ENCODE measurements around the gene ACACA.

Gene ACACA

GRCh38 chr17:37197336-37197735 is 209.3 kb downstream of the ACACA start:
- Histone ChIP-seq H3K4me3 (ENCODE audit: severe bottlenecking) (no peak overlapping the region), H3K27me3 (ENCODE audit: insufficient read depth, poor library complexity, severe bottlenecking) (no peaks in the 10 kb centered on the region), H3K4me1 (ENCODE audit: insufficient read depth, poor library complexity, severe bottlenecking) (no peaks in the 10 kb centered on the region), H3K27ac (ENCODE audit: poor library complexity, severe bottlenecking) (no peak overlapping the region), H3K9me3 (ENCODE audit: severe bottlenecking) (no peaks in the 10 kb centered on the region), H3K36me3 (ENCODE audit: low read depth) (peaks cover 74% of the 10 kb centered on the region)
- DNase-seq (ENCODE audit: low spot score) (no peak), ATAC-seq (ENCODE audit: low read depth) (no peak)
- no peak for TF ChIP-seq CTCF (IDR thresholded peaks at IDR 0.05; ENCODE audit: poor library complexity, severe bottlenecking)

GRCh38 chr17:37194208-37194607 is 212.4 kb downstream of the ACACA start:
- H3K4me1 ChIP-seq (ENCODE audit: insufficient read depth, poor library complexity, severe bottlenecking), result no peaks in the 10 kb centered on the region
- H3K27me3 ChIP-seq (ENCODE audit: insufficient read depth, poor library complexity, severe bottlenecking), result no peaks in the 10 kb centered on the region
- H3K9me3 ChIP-seq (ENCODE audit: severe bottlenecking), result no peaks in the 10 kb centered on the region
- ATAC-seq (ENCODE audit: low read depth) (no peak), DNase-seq (ENCODE audit: low spot score) (no peak)
- TF ChIP-seq CTCF (IDR thresholded peaks at IDR 0.05; ENCODE audit: poor library complexity, severe bottlenecking), result no peak
- no peak overlapping the region for H3K27ac ChIP-seq (ENCODE audit: poor library complexity, severe bottlenecking)
- H3K4me3 ChIP-seq (ENCODE audit: severe bottlenecking), result no peak overlapping the region
- H3K36me3 ChIP-seq (ENCODE audit: low read depth), result peaks cover 72% of the 10 kb centered on the region

GRCh38 chr17:37191219-37191618 is 215.4 kb downstream of the ACACA start:
- Histone ChIP-seq H3K4me1 (ENCODE audit: insufficient read depth, poor library complexity, severe bottlenecking) (no peaks in the 10 kb centered on the region), H3K36me3 (ENCODE audit: low read depth) (peaks cover 95% of the 10 kb centered on the region), H3K9me3 (ENCODE audit: severe bottlenecking) (peaks cover 2% of the 10 kb centered on the region), H3K27me3 (ENCODE audit: insufficient read depth, poor library complexity, severe bottlenecking) (no peaks in the 10 kb centered on the region), H3K27ac (ENCODE audit: poor library complexity, severe bottlenecking) (no peak overlapping the region), H3K4me3 (ENCODE audit: severe bottlenecking) (no peak overlapping the region)
- TF ChIP-seq CTCF (IDR thresholded peaks at IDR 0.05; ENCODE audit: poor library complexity, severe bottlenecking), result no peak
- no peak for DNase-seq (ENCODE audit: low spot score)
- no peak for ATAC-seq (ENCODE audit: low read depth)

GRCh38 chr17:37190493-37190892 is 216.1 kb downstream of the ACACA start:
- DNase-seq (ENCODE audit: low spot score), result no peak

More at GRCh38 chr17:37190493-37190892, 216.1 kb downstream of the ACACA start:
- Histone ChIP-seq H3K4me1 (ENCODE audit: insufficient read depth, poor library complexity, severe bottlenecking) (no peaks in the 10 kb centered on the region), H3K27me3 (ENCODE audit: insufficient read depth, poor library complexity, severe bottlenecking) (no peaks in the 10 kb centered on the region), H3K4me3 (ENCODE audit: severe bottlenecking) (no peak overlapping the region), H3K9me3 (ENCODE audit: severe bottlenecking) (peaks cover 2% of the 10 kb centered on the region), H3K27ac (ENCODE audit: poor library complexity, severe bottlenecking) (no peak overlapping the region), H3K36me3 (ENCODE audit: low read depth) (peaks cover 97% of the 10 kb centered on the region)
- TF ChIP-seq CTCF (IDR thresholded peaks at IDR 0.05; ENCODE audit: poor library complexity, severe bottlenecking), result no peak
- no peak for ATAC-seq (ENCODE audit: low read depth)
